ENCODE measurements around the gene MYRIP.
"Not testable (repeated sequence)": the region's sequence is repeated elsewhere in the genome, so short reads cannot be mapped to it uniquely, and the experiment has no call there.

The MYRIP gene

DNA sequence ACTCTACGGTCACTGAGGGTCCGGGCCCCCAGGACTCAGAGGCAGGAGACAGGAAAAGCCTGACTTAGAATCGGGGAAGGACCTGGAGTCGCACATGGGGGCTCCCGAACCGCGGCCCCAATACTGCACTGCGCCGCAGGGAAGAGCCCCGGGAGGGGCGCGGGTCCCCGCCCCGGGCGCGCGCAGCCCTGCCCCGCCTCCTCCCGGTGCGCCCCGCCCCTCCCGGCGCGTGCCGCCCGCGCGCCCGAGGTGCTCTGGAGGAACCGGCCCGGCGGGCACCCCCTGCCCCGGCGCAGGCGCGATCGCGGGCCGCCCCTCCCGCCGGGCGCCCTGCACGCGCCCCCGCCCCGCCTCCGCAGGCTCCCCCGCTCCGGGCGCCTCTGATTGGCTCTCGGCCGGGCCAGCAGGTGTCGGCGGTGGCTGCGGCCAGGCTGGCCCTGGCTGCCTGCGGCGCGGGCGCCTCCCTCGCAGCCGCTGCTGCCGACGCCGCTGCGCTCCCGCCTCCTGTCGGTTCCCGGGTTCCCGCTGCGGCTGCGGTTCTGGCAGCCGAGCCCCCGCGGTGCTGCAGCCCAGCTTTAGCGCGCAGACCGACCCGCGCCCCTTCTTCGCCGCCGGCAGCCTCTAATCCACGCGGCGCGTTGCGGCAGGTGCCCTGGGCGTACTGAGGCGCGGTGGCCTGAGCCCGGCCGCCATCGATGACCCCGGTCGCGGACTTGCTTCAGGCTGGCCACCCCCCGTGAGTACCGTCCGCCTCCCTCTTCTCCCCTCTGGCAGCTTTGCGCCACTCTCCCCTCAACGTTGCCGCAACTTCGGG is at the start of gene MYRIP:
TSS of gene MYRIP (plus strand) at position 429 of the 814 bp plus-strand sequence. CDS start 91,208 bp downstream, outside the sequence.
- DNase-seq = no peak

DNA sequence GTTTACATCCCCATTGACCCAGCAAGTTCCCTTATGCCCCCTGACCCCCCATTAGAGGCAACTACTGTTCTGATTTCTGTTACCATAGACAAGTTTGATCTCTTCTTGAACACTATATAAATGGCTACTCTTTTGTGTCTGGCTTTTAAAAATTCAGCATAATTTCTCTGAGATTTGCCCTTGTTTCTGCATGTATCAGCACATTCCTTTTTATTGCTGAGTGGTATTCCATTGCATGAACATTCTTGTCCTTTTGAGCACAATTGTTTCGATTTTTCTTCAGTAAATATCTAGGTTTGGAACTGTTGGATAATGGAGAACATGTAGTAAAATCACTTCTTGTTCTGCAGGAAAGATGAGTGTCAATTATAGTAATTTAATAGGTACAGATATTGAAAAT is 49.1 kb upstream of the MYRIP start:
- DNase-seq = no peak

DNA sequence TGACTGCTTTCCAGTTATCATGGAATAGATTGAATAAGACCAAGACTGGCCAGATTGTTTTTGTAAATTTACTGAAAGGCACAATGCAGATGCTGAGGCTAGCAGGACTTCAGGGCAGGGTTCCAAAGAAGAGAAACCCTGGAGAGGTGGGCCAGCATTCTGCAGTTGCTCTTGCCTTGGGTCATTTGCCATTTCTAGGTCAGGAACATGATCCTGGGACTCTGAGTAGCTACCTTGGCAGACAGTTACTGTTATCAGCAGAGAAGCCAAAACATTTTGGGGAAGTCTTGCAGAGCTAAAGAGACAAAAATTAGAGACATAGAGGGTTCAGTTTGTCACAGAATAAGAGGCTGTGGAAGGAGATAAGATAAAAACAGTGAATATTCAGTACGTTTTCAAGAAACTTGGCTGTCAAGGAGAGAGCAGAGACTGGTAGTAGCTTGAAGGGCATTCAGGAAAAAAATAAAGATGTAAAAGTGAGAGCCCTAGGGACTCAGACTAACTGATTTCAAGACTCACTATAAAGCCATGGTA is 46.8 kb upstream of the MYRIP start:
- no peak for DNase-seq

DNA sequence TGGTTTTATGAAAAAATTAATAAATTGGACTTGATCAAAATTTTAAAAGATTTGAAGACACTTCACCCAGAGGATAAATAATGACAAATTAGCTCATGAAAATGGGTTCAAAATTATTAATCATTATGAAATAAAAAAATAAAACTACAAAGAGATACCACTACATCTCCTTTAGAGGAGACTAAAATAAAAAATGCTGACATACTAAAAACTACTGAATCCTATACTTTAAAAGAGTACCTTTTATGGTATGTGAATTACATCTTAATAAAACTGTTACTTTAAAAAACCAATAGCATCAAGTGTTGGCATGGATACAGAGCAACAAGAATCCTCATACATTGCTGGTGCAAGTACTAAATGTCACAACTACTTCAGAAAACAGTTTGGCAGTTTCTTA is 46.0 kb upstream of the MYRIP start:
- no peak for DNase-seq

DNA sequence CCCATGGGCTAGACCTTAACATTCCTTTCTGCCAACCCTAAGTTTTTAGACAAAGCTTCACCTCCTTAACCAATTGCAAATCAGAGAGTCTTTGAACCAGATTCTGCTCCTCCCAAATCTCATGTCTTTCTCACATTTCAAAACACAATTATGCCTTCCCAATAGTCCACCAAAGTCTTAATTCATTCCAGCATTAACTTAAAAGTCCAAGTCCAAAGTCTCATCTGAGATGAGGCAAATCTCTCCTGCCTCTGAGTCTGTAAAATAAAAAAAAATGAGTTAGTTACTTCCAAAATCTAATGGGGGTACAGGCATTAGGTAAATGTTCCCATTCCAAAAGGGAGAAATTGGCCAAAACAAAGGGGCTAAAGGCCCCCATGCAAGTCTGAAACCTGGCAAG is 43.8 kb upstream of the MYRIP start:
- no peak for DNase-seq

DNA sequence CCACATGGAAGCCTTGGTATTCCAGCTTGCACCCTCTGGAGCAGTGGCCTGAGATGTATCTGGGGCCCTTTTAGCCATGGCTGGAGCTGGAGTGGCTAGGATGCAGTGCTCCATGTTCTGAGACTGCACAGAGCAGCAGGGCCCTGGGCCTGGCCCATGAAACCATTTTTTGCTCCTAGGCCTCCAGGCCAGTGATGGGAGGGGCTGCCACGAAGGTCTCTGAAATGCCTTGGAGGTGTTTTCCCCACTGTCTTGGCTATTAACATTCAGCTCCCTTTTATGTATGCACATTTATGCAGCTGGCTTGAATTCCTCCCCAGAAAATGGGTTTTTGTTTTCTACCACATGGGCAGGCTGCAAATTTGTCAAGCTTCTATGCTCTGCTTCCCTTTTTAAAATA is 43.0 kb upstream of the MYRIP start:
- DNase-seq = no peak

DNA sequence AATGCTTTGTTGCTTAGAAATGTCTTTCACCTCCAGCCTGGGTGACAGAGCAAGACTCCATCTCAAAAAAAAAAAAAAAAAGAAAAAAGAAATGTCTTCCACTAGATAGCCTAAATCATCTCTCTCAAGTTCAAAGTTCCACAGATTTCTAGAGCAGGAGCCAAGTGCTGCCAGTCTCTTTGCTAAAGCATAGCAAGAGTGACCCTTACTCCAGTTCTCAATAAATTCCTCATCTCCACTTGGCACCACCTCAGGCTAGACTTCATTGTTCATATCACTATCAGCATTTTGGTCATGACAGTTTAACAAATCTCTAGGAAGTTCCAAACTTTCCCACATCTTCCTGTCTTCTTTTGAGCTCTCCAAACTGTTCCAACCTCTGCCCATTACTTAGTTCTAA is 42.5 kb upstream of the MYRIP start:
- DNase-seq = not testable (repeated sequence)

DNA sequence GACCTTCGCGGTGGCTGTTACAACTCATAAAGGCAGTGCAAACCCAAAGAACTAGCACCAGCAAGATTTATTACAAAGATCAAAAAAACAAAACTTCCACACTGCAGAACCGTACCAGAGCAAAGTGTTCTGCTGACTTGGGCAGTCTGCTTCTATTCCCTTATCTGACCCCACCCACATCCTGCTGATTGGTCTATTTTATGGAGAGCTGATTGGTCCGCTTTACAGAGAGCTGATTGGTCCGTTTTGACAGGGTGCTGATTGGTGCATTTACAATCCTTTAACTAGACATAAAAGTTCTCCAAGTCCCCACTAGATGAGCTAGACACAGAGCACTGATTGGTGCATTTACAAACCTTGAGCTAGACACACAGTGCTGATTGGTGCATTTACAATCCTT is 31.2 kb upstream of the MYRIP start:
- not testable (repeated sequence) for DNase-seq

DNA sequence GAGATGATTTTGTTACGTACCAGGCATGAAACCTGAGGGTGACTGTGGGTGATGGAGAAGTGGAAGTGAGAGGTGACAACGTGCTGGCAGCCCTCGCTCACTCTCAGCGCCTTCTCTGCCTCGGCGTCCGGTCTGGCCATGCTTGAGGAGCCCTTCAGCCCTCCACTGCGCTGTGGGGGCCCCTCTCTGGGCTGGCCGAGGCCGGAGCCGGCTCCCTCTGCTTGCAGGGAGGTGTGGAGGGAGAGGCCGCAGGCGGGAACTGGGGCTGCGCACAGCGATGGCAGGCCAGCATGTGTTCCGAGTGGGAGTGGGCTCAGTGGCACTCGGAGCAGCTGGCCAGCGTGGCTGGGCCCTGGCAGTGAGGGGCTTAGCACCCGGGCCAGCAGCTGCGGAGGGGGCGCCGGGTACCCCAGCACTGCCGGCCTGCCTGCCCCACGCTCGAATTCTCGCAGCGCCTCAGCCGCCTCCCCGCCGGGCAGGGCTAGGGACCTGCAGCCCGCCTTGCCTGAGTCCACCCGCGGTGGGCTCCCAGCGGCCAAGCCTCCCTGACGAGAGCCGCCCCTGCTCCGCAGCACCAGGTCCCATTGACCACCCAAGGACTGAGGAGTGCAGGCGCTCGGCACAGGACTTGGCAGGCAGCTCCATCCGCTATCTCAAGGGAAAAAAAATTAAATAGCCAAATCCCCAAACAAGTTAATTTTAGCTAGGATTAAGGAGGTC is 29.7 kb upstream of the MYRIP start:
- DNase-seq = no peak

DNA sequence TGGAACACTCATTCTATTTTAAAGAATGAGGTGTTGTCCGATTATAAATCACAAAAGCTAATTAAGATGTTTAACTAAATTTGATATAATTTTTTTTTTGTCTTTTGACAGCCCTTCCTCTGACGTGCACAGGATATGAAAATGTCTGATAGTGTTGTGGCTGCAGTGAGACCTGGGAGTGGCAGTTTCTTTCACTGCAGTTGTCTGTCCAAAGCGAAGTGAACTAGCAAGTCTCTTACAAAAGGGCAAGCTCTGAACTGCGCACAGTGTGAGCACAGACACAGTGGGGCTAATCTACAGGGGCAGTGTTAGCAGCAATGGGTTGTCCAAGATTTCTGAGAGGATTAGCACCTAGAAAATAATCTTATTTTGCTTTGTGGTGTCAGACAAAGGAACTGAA is 29.1 kb upstream of the MYRIP start:
- DNase-seq = no peak

DNA sequence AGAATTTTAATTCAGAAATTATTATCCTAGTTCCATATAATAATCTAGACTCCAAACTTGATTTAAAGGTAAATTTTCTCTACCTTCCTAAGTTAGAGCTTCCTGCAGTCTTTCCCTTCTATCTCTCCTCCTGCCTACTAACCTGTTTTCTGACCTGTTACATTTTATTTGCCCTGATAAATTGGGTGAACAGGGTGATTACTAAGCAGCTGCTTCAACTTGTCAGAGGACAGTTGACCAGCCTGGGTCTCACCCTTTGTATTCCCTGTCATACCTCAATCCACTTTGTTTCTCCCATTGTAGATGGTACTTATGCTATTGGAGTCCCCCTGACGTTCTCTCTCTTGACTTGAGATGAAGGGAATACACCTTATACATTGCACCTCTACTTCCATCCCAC is 28.4 kb upstream of the MYRIP start:
- DNase-seq = no peak

DNA sequence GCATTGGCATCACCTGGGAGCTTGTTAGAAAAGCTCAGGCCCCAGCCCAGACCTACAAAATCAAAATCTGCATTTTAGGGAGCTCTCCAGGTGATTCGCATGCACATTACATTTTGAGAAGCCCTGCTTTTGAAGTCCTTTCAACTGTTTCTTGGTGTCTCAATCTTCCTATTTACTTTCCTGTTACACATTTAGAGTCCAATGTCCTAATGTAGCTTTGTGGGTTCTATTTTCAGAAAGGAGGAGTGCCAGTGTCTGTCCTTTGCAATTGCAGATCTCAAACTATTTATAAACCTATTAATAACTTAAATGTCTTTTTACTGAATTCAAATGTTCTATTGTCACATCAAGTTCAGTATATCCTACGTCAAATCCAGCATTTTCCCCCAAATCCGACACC is 27.8 kb upstream of the MYRIP start:
- DNase-seq = no peak

DNA sequence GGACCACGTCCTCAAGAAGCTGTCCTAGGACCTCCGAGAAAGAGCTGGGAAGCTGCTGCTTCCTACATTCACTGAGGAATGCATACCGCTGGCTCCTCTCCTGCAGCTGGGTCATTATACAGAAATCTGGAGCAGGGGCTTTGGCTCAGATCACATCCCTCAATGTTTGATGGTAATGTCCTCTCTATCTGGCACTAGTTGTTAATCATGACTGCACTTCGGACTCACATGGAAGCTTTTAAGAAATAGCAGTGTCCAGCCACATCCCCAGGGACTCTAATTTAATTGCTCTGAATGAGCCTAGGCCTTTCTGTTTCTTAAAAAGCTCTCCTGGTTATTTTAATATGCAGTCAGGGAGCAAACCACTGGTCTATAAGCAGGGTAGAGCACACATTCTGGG is 25.7 kb upstream of the MYRIP start:
- DNase-seq = no peak

DNA sequence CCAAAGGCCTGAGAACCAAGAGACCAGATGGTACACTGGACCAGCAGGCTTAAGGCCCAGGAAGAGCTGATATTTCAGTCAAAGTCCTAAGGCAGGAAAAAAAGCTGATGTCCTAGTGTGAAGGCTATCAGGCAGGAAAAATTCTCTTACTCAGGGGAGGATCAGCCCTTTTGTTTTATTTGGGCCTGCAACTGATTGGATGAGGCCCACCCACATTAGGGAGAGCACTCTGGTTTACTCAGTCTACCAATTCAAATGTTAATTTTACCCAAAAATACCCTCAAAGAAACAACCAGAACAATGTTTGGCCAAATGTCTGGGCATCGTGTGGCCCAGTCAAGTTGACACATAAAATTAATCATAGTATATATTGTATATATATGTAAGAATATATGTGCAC is 24.5 kb upstream of the MYRIP start:
- DNase-seq = no peak

DNA sequence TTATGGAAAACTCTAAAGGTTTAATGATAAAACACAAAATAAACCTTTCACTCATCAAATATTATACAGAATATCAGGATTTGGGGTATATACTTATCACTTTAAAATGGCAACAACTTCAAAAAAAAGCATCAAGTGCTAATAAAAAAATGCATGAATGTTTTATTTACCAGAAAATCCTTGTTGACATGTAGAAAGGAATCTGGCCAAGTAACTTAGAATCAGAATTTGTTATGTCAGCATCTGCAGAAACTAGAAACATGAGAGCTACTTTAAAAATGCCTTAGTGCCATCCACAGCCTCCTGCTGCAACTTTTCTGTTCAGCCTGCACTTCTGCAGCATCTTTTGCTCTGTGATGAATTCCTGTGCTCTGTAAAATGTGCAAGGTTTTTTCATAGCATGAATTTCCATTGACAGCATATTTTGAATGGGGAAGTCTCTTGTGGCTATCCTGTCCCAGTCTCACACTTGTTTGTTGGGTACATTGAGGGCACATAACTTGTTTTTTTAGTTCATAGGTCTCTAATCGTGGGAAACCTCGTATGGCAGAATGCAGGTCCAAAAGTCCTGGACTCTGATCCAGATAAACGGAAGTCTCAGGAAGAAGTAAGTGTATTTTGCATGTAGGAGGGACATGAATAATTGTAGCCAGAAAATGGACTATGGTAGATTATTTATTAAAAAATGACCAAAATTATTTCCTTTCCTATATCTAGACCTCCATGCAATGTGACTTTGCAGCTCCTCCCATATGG is 21.1 kb upstream of the MYRIP start:
- DNase-seq = no peak

DNA sequence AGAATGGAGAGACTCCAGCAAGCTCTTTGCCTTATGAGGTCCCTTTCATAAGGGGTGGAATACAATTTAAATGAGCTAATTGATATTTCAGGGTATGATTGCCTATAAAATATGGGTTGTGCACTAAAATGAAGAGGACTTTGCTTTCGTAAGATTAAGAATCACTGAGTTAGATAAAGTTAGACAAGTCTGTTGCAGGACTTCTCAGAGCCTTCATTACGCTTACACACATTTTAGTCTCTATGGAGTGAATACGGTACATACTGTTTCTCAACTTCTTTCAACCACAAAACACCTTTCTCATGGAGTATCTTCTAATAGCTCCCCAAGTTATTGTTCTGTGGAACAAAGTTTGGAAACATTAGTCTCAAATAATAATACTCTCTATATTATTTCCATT is 17.8 kb upstream of the MYRIP start:
- no peak for DNase-seq

DNA sequence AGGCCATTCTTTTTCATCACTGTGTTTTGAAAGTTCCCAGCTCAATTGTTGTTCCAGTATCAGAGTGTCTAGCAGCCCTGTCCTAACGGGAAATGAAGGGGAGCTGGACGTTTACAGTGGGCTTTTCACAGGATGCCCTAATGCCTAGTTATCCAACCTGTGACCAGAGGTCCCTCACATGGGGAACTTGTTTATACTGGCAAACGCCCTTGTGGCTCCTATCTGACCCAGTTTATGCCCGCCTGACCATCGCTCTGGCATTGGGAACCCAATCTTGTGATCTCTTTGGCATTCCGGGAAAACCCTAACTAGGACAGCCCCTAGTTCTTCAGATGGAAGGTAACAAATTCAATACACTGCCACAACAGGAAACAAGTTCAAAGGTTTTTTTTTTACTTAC is 14.5 kb upstream of the MYRIP start:
- DNase-seq = no peak

DNA sequence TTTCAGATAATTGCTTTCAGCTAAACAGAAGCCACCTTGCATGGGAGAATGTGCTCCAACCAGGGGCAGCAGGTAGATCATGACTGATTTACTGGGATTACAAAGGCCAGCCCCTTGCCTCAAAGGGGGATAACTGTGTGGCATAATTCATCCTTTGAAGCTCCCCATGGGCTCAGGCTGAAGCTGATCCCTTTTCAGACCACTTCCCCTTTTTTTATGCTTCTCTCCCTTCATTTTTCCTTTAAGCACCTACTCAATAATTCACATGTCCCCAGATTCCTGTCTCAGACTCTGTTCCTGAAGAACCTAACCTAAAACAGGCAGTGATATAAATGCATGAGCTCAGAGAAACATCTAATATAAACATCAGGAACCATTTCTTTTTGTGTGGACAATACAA is 8.2 kb upstream of the MYRIP start:
- no peak for DNase-seq

DNA sequence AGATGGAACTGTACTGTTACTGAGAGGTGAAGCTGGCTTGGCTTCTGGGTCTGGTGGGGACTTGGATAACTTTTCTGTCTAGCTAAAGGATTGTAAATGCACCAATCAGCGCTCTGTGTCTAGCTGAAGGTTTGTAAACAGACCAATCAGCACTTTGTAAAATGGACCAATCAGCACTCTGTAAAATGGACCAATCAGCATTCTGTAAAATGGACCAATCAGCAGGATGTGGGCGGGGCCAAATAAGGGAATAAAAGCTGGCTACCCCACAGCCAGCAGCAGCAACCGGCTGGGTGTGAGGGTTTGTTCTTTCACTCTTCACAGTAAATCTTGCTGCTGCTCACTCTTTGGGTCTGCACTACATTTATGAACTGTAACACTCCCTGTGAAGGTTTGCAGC is 6.9 kb upstream of the MYRIP start:
- not testable (repeated sequence) for DNase-seq

DNA sequence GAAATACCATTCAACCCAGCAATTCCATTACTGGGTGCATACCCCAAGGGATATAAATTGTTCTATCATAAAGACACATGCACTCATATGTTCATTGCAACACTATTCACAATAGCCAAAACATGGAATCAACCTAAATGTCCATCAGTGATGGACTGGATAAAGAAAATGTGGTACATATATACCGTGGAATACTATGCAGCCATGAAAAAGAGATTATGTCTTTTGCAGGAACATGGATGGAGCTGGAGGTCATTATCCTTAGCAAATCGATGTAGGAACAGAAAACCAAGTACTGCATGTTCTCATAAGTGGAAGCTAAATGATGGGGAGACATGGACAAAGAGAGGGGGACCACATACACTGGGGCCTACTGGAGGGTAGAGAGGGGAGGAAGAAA is 5.5 kb upstream of the MYRIP start:
- no peak for DNase-seq

DNA sequence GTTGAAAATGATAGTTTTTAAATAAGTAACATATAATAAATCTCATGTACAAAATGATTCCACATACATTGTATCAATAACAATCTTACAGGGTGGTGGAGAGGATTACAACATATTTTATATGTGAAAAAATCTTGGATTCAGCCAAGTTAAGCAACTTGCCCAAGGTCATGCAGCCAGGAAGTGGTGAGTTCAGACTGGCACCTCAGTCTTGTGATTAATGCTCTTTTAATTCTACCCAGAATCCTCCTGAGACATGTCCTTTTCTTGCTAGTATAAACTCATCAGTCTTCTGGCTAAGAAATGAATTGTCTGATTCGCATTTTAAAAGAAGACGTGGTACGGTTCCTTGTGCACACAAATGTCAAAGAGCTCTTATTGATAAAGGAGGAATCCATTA is 4.5 kb upstream of the MYRIP start:
- no peak for DNase-seq

DNA sequence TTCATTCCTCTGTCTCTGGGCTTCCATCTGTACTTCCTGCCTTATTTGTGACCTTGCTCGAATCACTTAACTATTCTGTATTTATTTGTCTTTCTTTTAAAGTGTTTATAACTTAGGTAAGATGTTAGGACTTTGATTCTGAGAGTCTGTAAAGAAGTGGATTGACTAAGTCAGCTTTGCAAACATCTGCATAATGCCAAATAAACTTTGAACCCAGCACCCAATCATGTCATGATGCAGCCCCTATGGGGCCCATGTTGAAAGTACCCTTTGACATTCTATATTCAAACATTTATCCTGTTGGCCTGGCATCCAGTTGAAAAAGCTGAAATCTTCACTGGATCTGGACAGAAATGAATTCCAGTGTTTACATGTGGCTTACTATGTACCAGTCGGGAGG is 3.8 kb upstream of the MYRIP start:
- no peak for DNase-seq

DNA sequence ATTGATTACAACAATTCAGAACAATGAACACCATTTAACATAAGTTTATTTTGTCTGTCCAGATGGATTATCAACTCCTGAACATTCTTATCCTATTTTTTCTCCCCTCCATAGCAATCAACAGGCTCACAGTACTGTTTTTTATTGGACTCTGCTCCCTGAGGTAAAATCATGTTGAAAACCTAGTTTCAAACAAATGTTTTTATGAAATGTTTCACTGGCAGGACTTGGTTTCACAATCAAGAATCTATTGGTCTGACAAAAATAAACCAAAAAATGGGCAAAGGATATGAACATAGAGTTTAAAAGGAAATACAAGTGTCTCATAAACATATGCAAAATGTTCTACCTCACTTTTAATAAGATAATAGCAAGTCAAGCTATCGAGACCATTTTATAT is 2.6 kb upstream of the MYRIP start:
- no peak for DNase-seq

Data from stimulated activated naive CD4-positive, alpha-beta T cell (primary cell).